SK-N-SH (cell line): ENCODE data around the gene SH2B2.

Experiments used
- EP300 ChIP-seq, 2 experiments: IDR thresholded peaks; 2 replicates each; pipeline versions ENCODE4 v1.4.0 to v1.6.1; 2012; ENCODE audit warnings: borderline replicate concordance in 1 of 2, low read depth in 1 of 2, low read length in 1 of 2
- EZH2phosphoT487 ChIP-seq: fragments of 200-600 bp; sonication (generic); IDR thresholded peaks from 2 replicates; pipeline ENCODE4 v1.6.1; 2017; ENCODE audit warnings: low read depth, mixed run types, mild to moderate bottlenecking, antibody characterized with exemption, moderate library complexity, borderline replicate concordance
- JUND ChIP-seq: IDR thresholded peaks from 2 replicates; pipeline ENCODE4 v1.4.0; 2012
- MXI1 ChIP-seq: IDR thresholded peaks from 2 replicates; pipeline ENCODE4 v1.6.1; 2012; ENCODE audit warnings: mild to moderate bottlenecking, low read depth, low read length, improper control_type of control experiment
- NRF1 ChIP-seq: IDR thresholded peaks from 2 replicates; pipeline ENCODE4 v1.6.1; 2012; ENCODE audit warnings: low read depth, mild to moderate bottlenecking, low read length
- POLR2AphosphoS5 ChIP-seq: IDR thresholded peaks from 2 replicates; pipeline ENCODE4 v1.6.1; 2012; ENCODE audit warnings: low read depth, low read length
- RAD21 ChIP-seq: IDR thresholded peaks from 2 replicates; pipeline ENCODE4 v1.6.1; 2012; ENCODE audit warnings: mild to moderate bottlenecking, low read length
- RFX5 ChIP-seq: IDR thresholded peaks from 2 replicates; pipeline ENCODE4 v1.6.1; 2012; ENCODE audit warnings: mild to moderate bottlenecking, improper control_type of control experiment, low read length
- SMC3 ChIP-seq: IDR thresholded peaks from 2 replicates; pipeline ENCODE4 v1.6.1; 2012; ENCODE audit warnings: low read depth, low read length, improper control_type of control experiment
- TAF1 ChIP-seq: IDR thresholded peaks from 2 replicates; pipeline ENCODE4 v1.6.1; 2012; ENCODE audit warnings: low read depth, mild to moderate bottlenecking, low read length, moderate library complexity, borderline replicate concordance
- TCF12 ChIP-seq: IDR thresholded peaks from 2 replicates; pipeline ENCODE4 v1.4.0; 2012
- TF ChIP-seq, protein P1 (sequence below): fragments of 200-600 bp; sonication (generic); IDR thresholded peaks from 2 replicates; pipeline ENCODE4 v1.6.1; 2017; ENCODE audit warnings: antibody characterized with exemption, mild to moderate bottlenecking, moderate library complexity
- TF ChIP-seq, protein P2 (sequence below): IDR thresholded peaks from 2 replicates; pipeline ENCODE4 v1.4.0; 2012; ENCODE audit warnings: low read depth
- TF ChIP-seq, protein P3 (sequence below): fragments of 150-350 bp; IDR thresholded peaks from 2 replicates; pipeline ENCODE4 v1.6.1; 2017; ENCODE audit warnings: antibody characterized with exemption, low read length, low read depth, borderline replicate concordance

DNA sequence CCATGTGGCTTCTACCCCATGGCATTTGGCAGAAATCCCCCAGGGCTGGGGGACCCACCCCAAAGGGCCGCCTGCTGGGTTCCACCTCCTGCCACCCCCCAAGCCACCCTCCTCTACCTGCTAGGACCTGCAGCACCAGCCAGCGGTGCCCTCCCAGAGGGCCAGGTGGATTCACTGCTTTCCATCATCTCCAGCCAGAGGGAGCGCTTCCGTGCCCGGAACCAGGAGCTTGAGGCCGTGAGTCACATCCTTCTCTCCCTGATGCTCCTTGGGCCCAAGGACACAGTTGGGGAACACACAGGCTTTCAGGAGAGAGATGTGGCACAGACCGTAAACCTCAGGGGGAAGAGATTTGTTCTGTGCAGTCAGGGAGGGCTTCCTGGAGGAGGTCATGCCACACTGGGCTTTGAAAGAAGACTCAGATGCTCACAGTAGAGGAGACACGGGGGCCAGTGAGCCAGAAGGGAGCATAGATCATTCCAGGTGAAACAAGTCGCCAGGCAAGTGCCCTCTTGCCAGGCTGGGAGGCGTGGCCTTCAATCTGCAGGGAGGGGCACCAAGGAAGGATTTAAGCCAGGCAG is 11.5 kb upstream of the SH2B2 start:
- TF ChIP-seq, protein P1, sequence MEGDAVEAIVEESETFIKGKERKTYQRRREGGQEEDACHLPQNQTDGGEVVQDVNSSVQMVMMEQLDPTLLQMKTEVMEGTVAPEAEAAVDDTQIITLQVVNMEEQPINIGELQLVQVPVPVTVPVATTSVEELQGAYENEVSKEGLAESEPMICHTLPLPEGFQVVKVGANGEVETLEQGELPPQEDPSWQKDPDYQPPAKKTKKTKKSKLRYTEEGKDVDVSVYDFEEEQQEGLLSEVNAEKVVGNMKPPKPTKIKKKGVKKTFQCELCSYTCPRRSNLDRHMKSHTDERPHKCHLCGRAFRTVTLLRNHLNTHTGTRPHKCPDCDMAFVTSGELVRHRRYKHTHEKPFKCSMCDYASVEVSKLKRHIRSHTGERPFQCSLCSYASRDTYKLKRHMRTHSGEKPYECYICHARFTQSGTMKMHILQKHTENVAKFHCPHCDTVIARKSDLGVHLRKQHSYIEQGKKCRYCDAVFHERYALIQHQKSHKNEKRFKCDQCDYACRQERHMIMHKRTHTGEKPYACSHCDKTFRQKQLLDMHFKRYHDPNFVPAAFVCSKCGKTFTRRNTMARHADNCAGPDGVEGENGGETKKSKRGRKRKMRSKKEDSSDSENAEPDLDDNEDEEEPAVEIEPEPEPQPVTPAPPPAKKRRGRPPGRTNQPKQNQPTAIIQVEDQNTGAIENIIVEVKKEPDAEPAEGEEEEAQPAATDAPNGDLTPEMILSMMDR, result no peak
- no peak for TF ChIP-seq SMC3
- no peak for TF ChIP-seq JUND
- TF ChIP-seq RAD21, result no peak
- TF ChIP-seq, protein P2, sequence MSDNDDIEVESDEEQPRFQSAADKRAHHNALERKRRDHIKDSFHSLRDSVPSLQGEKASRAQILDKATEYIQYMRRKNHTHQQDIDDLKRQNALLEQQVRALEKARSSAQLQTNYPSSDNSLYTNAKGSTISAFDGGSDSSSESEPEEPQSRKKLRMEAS, result no peak
- TF ChIP-seq POLR2AphosphoS5, result no peak
- no peak for TF ChIP-seq EP300 (IDR thresholded peaks at IDR 0.05; ENCODE audit: borderline replicate concordance in 1 of 2, low read depth in 1 of 2, low read length in 1 of 2)
- TF ChIP-seq TCF12, result no peak
- no peak for TF ChIP-seq RFX5
- no peak for TF ChIP-seq TAF1
- TF ChIP-seq EZH2phosphoT487, result no peak
- TF ChIP-seq, protein P3, sequence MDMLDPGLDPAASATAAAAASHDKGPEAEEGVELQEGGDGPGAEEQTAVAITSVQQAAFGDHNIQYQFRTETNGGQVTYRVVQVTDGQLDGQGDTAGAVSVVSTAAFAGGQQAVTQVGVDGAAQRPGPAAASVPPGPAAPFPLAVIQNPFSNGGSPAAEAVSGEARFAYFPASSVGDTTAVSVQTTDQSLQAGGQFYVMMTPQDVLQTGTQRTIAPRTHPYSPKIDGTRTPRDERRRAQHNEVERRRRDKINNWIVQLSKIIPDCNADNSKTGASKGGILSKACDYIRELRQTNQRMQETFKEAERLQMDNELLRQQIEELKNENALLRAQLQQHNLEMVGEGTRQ, result no peak
- TF ChIP-seq MXI1, result no peak
- TF ChIP-seq NRF1, result no peak
